Fibroblast of pulmonary artery (primary cell): ENCODE measurements around the gene NCR3LG1.

Experiments
- DNase-seq: peaks from one replicate; pipeline ENCODE4 v3.0.0-alpha.2; 2010; ENCODE audit warnings: low read depth
- H3K4me3 ChIP-seq: replicated peaks from 2 replicates; pipeline ENCODE4 v1.5.1; 2011; ENCODE audit warnings: low read depth, mild to moderate bottlenecking, control low read depth, low read length, moderate library complexity
- TF ChIP-seq, protein P1 (sequence below): IDR thresholded peaks from 2 replicates; pipeline ENCODE4 v1.5.1; 2011; ENCODE audit warnings: mild to moderate bottlenecking, control low read depth, low read length, inconsistent platforms; ENCODE audit errors: missing control alignments

Gene NCR3LG1

DNA sequence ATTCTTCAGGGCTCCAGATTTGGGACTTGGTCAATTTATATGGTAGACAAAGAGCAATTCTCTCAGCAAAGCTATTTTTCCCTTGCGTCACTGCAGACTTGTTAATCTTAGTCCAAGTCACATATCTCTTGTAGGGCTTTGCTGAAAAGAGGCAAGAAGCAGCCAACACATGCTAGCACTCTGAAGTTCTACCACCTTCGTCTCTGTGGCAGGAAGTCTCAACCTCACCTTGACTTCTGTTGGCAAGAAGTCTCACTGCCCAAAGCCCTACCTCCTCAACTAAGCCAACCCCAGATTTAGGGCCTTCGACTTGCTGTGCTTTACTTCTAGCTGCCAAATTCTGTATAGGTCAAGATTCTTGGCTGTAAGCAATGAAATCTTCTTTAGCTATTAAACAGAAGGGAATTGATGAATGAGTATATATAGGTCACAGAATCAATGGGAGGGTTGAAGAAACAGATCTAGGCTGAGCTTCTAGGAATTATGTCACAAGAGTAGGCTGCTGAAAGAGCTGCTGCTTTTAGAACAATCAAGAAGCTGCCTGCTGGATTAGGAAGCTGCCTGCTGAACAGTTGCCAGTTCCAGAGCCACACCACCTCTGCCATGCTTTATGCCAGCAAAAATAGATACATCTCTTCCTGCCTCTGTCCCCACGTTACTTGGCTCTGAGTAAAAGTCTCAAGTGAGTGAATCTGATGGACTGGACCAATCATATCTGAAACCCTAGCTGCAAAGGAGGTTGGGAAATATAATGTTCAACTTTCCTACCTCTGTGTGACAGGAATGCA lies 17.6 kb upstream of the NCR3LG1 start:
- TF ChIP-seq, protein P1, sequence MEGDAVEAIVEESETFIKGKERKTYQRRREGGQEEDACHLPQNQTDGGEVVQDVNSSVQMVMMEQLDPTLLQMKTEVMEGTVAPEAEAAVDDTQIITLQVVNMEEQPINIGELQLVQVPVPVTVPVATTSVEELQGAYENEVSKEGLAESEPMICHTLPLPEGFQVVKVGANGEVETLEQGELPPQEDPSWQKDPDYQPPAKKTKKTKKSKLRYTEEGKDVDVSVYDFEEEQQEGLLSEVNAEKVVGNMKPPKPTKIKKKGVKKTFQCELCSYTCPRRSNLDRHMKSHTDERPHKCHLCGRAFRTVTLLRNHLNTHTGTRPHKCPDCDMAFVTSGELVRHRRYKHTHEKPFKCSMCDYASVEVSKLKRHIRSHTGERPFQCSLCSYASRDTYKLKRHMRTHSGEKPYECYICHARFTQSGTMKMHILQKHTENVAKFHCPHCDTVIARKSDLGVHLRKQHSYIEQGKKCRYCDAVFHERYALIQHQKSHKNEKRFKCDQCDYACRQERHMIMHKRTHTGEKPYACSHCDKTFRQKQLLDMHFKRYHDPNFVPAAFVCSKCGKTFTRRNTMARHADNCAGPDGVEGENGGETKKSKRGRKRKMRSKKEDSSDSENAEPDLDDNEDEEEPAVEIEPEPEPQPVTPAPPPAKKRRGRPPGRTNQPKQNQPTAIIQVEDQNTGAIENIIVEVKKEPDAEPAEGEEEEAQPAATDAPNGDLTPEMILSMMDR, result no peak
- H3K4me3 ChIP-seq, result no peak overlapping the region
- DNase-seq, result no peak

DNA sequence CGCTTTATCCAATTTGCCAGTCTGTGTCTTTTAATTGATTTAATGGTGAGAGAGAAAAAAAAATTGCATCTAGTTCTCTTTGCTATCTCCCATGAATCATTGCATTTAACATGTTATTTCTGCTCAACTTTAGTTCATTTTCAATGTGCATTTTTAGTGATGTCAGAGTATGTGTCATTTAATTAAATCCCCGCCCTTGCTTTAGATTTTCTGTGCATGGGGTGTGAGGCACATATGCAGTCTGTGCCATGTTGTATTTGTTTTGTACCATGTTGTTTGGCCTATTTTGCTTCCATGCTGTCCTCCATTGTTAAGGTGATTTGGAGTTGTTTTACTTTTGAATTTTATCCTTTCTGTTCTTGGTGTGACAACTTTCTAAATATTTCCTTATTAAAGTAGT lies 8.3 kb upstream of the NCR3LG1 start:
- TF ChIP-seq, protein P1, result no peak
- no peak overlapping the region for H3K4me3 ChIP-seq
- no peak for DNase-seq

DNA sequence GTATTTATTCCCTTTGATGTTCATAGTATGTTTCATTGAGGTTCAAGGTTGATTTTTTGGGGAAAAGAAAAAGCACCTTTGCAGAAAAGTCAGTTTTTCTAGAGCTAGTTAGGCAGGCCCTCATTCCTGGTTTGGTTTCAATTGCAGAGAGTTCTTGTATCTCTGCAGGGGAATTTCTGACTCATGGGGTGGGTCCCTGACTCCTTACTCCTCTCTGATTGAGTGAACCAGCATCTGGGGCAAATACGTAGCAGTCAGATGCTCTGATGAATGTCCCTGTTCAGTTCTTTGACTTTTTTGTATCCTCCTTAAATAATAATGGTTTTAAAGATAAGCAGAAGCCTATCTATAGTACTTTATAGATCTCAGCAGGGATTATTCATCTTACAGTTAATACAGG lies 7.7 kb upstream of the NCR3LG1 start:
- DNase-seq, result peak; percentile 84
- TF ChIP-seq, protein P1, result no peak
- no peak overlapping the region for H3K4me3 ChIP-seq

DNA sequence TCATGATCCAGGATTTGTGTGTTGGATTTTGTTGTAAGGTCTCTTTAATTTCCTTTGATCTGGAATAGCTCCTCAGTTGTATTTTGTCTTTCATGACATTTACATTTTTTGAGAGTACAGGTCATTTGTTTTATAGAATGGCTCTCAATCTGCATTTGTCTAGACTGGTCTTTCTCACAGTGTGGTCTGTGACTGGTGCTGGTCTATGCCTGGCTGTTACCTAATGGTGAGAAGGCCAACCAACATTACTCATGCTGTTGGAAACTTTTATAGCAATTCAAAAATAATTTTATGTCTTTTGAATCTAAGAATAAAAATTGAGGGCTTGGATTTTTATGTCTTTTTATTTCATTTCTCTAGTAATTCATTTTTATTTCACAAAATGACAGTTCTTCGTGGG lies 3.9 kb upstream of the NCR3LG1 start:
- H3K4me3 ChIP-seq, result no peak overlapping the region
- TF ChIP-seq, protein P1, result no peak
- DNase-seq, result no peak

DNA sequence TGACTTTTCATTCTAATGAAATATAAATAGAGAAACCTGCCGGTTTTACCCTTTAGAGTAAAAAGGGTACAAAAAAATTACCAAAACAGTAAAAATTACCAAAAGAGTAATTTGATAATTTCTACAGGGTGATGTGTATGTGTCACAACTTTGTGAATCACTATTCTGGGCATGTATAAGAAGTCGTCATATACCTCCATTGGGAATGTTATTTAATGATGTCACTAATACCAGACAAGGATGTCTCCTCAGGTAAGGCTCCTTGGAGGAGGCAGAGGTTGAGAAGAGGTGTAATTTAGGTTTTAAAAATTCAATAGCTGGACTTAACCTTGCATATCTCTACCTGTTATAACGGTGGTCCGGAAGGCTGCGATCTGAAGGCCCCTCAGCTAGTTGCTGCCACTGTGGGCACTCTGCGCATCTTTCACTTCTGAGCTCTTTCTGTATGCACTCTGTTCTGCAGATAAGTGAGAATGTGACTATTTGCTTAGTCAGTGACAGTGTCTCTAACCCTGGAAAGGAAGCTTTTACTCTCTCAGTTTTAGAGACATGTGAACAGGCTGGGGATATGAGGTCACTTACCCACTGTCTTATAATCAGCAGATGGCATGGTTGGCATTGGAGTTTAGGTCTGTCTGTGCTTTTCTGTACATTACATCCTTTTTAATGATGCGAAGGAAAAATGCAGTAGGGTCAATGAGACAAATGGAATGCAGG lies 987 bp upstream of the NCR3LG1 start:
- H3K4me3 ChIP-seq, result no peak overlapping the region
- DNase-seq, result no peak
- TF ChIP-seq, protein P1, result no peak

DNA sequence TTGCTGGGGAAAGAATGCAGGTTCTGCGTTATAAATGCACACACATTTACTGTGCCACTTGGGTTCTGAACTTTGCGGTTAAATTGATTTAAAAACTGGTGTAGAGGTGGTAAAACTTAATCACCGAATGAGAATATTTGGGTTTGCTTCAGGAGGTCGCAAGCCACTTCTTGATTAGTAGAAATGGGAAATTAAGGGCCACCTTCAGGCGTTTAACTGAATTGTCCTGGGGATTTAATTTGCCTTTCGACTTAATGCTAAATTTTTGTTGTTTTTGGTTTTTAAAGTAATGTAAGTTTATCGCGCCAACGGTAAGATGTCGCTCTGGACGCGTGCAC lies 459 bp upstream of the NCR3LG1 start:
- peak overlapping the region; percentile 71 for H3K4me3 ChIP-seq
- DNase-seq, result no peak
- TF ChIP-seq, protein P1, result peak; percentile 23
